Left cardiac atrium (tissue), 4 donors: ENCODE results near the gene CIDEA. TPM values are rescaled to one million over a fixed set of nuclear protein-coding genes. Genes with fewer than 3 reads are reported as not detected.
A peak's percentile ranks its signal among the peaks of the same experiment; 100 is the strongest.

Experiments
- ATAC-seq, 2 donors: fragments of 200-7000 bp; cut with Tn5 transposase; one replicate each; pipeline ENCODE4 v1.9.1; 2020; ENCODE audit warnings: mild to moderate bottlenecking in 2 of 2, moderate library complexity in 2 of 2
- DNase-seq: peaks from one replicate; pipeline ENCODE4 v3.0.0-alpha.2; 2020
- intact Hi-C, 2 donors: fragments of 100-400 bp; cut with DNase I; formaldehyde crosslinking; loops; one replicate each; pipeline versions ENCODE4 v1.14.1 to v1.15.1; 2022 to 2023
- total RNA-seq, 2 donors: library from RNA; stranded (reverse); fragmentation: NEBNext Ultra II Directional; extraction: Animal tissue kit (Norgen Biotek cat#: 25700); gene quantifications; one replicate each; pipeline ENCODE4 v1.2.1, GENCODE V29; 2021
- donor health status: DM: no; HTN: yes; CAD: no.
- donor health status: DM: no; HTN: yes; CAD: no; lungs with severe emphysema.
- donor health status: DM: yes; HTN: yes; CAD: no.
- donor health status: Dilated cardiomyopathy.

CIDEA gene
- total RNA-seq, 2 donors from 2014 or later, result 11.4 to 17.2 TPM

DNA sequence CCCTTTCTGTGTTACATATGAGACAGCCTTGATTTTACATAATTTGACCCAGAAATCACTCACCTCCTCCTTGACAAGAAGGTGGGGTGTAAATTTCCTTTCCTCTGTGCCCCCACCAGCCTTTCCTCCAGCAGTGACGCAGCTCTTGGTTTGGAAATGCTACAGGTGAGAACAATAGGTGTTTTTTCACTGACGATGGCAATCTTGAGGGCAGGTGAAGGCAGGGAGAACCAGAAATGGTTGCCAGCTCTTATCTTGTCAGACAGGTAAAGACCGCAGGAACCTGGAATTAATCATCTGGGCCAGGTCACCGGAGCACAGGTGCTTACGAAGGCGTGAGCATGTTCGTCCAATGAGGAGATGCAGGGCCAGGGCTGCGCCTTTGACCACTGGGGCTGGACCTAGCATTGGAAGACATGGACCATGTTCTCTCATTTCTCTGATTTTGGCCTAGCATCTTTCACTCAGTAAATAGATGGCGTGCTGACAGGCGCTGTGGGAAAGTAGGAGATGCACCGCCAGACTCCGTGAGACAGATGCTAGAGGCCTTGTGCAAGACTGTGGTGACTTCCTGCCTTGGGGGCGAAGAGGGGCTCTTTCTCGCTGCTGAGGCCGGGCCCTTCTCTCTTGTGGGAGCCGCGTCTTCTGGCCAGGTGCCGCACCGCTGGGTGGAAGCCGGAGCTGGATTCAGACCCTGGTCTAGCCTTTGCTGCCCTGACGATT is 4.0 kb downstream of the CIDEA start:
- DNase-seq, result no peak
- ATAC-seq, result no peak
- intact Hi-C loops, result no loop called here

DNA sequence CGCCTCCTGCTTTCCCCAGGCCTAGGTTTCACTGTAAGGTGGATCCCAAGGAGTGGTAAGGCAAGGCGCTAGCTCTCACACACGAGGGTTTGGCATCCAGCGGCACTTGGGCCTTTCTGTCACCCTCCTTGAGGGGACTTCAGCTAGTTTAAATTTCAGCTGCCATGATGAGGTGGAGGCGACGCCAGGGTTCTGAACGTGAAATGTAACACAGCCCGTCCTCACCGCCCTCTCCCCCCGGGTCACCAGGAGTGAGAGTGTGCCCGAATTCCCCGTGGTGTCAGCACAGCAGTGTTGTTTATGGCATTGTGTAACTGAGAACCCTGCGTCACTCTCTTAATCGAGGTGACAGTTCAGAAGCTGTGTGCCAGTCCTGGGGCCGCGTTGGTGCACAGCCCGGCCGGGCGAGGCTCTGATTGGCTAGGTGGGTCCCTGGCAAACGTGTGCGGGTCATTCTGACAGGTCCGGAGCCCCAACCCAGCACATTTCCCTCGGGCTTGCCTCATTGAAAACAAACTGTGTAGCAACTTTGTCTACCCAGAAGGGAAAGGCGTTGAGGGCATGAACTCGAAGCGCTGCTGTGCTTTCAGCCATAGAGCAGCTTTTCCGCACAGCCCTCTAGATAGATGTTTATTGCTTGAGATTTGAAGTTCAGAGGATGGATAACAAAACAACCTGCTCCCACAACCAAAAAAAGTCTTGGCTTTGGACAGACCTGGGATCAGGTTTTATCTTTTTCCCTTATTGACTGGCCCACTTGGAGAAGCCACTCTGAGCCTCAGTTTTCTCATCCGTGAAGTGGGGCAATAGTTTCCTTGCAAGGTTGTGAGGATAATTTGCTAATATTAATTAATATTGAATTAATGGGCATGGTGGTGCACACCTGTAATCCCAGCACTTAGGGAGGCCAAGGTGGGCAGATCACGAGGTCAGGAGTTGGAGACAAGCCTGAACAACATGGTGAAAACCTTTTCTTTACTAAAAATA is 4.9 kb downstream of the CIDEA start:
- no peak for DNase-seq
- ATAC-seq, result peak in 1 of 2 donors; percentile 78
- intact Hi-C loops, result no loop called here

DNA sequence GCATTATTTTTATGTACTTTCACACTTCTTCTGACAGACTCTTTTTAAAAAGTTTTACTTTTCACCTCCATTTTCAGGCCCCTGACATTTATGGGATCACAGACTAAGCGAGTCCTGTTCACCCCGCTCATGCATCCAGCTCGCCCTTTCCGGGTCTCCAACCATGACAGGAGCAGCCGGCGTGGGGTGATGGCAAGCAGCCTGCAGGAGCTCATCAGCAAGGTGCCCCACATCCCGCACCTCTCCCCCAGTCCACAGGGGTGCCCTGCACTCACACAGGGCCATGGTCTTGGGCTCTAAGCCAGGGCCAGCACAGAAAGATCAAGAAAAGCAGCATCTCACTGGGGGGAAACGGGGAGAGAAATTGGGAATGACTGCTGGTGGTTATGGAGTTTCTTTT is 8.6 kb downstream of the CIDEA start:
- intact Hi-C loops, result no loop called here
- ATAC-seq (no peak), DNase-seq (no peak)

DNA sequence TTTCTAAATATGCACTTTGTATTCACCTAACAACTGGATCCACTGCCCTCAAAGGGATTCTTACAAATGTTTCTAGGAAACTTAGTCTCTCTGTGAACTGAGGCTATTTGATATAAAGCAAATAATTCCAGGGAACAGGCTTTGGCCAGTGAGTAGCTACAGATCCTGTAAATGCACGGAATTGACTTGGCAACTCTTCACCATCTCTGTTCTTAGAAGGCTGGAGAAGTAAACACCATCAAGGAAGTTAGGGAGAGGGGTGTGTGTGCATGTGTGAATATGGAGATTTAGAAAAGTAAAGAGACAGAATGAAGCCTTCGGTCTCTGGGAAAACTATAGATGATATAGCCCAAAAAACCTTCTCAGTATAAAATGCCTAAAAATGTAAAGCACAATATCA is 10.7 kb downstream of the CIDEA start:
- intact Hi-C loops, result no loop called here
- no peak for DNase-seq
- ATAC-seq, result no peak

DNA sequence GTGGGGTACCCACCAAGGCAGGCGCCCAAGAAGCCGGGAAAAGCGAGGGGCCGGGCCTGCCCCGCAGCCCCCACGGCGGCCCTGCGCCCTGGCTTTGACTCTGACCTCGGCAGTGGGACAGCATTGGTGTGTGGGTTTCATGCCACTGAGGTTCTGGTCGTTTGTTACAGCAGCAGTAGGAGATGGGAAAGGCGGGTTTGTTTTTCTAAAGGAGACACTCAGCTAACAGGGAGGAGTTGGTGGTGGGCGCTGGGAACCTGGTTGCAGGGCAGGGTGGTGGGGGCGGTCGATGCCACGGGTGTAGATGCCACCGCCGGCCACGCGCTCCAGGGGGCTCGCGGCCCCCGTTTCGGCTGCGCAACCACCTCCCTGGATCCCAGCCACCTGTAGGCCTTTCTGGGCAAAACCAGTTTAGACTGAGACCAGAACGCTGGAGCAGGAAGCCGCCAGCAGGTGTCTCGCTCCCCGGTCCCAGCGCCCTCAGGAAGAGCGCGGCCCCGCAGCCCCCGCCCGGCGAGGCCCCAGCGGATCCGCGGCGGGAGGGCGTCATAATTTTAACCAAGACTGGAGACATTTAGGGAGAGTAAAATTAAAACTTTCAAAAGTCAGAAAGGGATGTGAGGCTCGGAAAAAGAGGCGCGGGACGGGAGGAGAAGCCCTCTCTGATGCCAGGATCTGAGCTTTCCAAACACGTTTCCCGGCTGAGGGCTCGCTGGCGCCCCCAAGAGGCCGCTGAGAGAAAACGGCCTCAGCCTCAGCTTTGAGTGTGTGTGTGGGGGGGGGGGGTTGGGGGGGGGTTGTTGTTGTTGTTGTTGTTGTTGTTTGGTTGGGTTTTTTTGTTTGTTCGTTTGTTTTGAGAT is 17.4 kb downstream of the CIDEA start:
- peak; percentile 91 to 93 for ATAC-seq
- peak; percentile 72 for DNase-seq
- intact Hi-C loops, result no loop called here

DNA sequence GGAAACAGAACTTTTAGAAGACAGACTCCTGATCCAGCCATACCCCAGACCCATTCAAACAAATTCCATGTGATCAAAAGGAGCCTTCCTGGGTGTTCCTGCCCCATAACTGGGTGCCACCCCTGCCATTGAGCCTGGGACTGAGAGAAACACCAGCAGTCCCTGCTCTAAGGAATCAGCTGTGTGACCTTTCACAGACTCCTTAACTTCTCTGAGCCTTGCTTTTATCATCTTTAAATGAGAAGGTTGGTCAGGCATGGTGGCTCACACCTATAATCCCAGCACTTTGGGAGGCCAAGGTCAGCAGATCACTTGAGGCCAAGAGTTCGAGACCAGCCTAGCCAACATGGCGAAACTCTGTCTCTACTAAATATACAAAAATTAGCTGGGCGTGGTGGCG is 20.6 kb downstream of the CIDEA start:
- ATAC-seq, result no peak
- DNase-seq, result no peak
- intact Hi-C loops, result no loop called here

DNA sequence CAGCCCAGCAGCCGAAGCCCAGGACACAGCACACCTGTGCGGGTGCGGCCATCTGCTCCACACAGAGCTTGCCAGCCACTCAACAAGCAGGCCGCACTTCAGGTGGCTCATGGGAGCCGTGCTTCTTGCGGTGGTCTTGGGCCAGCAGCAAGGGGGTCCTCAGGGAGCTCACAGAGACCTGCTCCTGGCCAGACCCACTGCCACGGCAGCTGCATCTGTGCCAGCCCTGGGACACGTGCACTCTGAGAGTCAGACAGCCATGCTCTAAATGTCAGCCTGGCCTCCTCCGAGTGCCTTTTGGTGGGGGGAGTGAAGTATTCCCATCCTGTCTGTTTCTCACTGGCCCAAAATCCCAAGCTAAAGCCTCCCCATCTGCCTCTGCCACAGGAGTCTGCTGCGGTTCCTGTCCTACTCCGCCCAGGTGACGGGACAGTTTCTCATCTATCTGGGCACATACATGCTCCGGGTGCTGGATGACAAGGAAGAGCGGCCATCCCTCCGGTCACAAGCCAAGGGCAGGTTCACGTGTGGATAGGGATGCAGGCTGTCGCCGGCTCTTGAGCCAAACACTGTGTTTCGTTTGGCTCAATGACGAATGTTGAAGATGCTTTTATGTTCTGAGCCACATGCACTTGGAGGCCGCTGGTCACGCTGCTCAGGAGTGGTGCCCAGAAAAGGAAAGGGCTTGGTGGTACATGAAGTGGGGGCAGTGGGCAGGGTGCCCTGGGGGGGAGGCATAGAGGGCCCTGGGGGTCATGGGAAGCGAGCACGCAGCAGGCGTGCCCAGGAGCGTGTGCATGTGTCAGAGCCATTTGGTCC is 22.8 kb downstream of the CIDEA start:
- intact Hi-C loops, result no loop called here
- DNase-seq, result no peak
- no peak for ATAC-seq

DNA sequence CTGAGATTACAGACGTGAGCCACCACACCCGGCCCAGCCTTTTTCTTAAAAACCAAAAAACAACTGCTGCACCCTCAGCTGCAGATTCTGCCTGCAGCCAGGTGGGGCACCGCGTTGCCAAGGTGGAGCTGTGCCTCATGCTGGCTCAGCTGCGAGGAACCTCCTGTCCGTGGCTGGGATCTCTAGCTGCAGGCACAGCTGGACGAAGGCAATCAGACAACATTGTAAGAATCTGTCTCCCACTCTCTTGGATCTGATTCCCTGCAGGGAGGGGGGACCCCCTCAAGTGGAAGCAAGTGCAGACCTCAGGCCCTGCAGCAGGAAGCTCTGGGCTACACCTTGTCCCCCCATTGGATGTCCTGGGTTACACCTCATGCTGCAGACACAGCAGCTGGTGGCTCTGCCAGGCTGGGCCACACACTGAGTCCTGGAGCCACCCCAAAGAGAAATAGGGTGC is 24.1 kb downstream of the CIDEA start:
- ATAC-seq, result peak; percentile 3 to 10
- no peak for DNase-seq
- intact Hi-C loops, result no loop called here

DNA sequence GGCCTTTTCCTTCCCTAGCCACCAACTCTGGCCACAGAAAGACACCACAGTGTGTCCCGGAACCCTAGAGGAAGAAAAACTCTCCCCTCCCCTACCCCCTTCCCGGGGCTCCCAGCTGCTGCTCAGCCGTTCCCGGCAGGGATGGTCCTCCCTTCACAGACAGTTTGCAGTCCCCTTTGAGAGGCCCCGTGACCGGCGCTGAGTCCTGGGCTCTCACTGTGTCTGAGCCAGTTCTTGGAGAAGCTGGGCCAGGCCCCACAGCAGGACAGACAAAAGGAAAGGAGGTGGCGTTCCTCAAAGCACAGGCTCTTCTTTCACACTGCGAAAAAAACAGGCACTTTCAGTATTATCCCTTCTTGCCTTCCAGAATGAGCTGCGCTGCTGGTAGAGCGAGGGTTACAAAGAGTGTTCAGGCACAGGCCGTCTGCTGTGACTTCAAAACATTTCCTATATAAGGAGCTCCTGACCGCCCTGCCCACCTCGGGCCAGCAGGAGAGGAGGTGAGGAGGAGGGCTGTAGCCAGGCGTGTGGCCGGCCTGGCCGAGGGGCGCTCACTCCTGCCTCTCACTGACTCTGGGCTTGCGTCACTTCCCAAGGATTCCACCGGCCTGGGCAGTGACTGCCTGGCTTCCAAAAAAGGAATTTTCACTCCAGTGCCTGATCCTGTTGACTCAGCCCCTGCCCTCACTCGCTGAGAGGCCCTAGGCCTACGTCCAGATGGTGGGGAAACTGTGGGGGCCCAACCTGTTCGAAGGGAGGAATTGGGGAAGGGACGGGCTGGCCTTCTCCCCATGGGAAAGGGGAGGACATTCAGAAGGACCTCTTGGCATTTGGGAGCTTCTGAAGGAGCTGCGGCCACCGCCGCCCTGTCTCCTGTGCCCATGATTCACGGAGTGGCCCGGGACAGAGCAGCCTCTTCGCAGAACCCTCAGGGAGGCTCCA is 24.9 kb downstream of the CIDEA start:
- intact Hi-C loops, result no loop called here
- DNase-seq (peak; percentile 91), ATAC-seq (peak; percentile 96)

DNA sequence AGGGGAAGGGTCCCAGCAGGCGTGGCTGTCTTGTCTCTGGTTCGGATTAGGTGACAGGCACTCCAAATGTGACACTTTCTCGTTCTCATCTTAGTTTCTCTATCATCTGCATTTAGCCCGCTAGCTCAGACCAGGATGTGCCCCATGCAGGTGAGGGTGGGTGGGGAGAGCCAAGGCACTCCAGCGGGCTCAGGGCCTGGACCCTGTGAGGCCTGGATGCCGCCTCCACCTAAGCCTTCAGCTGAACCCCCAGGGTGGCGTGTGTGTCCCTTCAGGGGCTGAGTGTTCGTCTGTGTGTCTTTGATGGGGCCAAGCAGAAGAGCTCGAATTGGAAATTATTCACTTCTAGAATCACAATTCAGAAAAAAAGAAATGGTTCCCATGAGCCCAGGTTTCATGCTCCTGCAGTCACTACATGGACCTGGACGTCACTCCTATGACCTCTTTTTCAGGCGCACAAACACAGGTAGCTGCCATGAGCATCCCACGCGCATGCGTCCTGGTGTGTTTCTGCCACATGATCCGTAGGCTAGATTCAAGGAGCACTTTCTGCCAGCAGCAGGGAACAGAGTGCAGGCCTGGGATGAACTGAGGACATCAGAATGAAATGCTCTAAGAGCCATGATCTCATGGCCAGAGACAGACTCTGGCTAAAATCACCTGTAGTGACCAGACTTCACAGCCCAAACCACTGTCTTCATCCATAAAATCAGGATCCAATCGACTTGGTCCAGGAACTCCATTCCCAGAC is 25.8 kb downstream of the CIDEA start:
- ATAC-seq (peak in 1 of 2 donors; percentile 12), DNase-seq (peak; percentile 51)
- intact Hi-C loops, result loop anchor here in 1 of 2 donors (10.0 kb wide), 1 partner anchor 95 kb away; the partner anchor contains the start of gene AFG3L2

DNA sequence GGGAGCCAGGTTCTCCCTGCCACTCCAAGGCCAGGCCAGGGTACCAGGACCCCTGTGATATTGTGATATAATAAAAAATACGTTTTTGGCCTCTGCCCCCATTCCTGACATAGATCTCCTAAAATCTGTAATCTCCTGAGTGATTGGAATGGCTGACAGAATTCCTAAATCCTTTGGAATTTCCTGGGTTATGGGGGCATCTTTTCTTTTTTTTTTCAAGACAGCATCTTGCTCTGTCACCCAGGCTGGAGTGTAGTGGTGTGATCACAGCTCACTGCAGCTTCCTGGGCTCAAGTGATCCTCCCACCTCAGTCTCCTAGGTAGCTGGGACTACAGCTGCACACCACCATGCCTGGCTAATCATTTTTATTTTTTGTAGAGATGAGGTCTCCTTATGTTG is 27.7 kb downstream of the CIDEA start:
- ATAC-seq (no peak), DNase-seq (no peak)
- intact Hi-C loops, result loop anchor here in 1 of 2 donors (10.0 kb wide), 1 partner anchor 93 kb away; the partner anchor contains the start of gene AFG3L2

DNA sequence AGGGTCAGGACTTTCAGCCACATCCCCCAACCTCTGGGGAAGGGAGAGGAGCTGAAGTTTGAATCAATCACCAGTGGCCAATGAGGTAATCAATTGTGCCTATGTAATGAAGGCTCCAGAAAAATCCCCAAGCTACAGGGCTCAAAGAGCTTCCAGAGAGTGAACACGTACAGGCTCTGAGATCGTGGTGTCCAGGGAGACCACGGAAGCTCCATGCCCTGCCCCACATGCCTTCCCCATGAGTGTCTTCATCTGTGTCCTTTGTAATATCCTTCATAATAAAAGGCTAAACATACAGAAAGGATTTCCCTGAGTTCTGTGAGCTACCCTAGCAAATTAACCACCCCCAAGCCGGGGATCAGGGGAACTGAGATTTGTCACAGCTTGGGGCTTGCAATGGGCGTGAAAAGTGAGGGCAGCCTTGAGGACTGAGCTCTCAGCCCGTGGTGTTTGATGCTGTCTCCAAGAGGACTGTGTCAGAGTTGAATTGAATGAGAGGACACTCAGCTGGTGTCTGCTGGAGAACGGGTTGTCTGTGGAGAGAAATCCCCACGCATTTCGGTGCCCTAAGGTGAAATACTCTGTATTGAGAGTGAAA is 28.4 kb downstream of the CIDEA start:
- ATAC-seq, result no peak
- intact Hi-C loops, result loop anchor here in 1 of 2 donors (10.0 kb wide), 1 partner anchor 92 kb away; the partner anchor contains the start of gene AFG3L2

DNA sequence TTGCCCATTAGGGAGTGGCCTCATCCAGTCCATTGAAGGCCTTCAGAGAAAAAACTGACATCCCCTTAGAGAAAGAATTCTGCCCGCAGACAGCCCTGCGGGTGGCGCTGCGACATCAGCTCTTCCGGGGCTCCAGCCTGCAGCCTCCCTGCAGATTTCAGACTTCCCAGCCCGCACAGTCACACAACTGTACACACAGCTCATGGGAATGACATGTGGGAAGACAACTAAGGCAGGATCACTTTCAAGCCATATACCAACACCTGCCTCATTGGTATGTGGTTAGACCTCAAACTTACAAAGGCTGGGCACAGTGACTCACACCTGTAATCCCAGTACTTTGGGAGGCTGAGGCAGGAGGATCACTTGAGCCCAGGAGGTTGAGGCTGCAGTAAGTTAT is 29.1 kb downstream of the CIDEA start:
- intact Hi-C loops, result loop anchor here in 1 of 2 donors (10.0 kb wide), 1 partner anchor 92 kb away; the partner anchor contains the start of gene AFG3L2
- DNase-seq, result no peak

More for the DNA sequence above, 28.4 kb downstream of the CIDEA start:
- DNase-seq, result no peak

DNA sequence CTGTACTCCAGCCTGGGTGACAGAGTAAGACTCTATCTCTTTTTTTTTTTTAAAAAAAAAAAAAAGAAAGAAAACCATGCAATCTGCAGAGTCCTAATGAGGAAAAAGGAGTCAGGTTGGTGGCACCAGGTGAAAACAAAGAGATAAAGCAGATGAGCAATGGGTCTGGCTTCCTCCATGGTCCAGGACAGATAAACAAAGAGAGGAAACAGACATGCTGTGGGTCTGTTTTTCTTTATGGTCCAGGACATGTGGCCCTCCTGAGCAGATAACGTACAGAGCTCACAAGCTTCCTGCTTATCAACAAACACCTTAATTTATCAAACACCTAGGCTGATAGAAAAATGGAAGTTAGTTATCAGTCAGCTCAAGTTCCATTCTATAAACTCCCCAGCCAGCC is 29.5 kb downstream of the CIDEA start:
- intact Hi-C loops, result loop anchor here in 1 of 2 donors (10.0 kb wide), 1 partner anchor 91 kb away; the partner anchor contains the start of gene AFG3L2
- ATAC-seq (no peak), DNase-seq (no peak)

More for the DNA sequence above, 29.1 kb downstream of the CIDEA start:
- no peak for ATAC-seq

DNA sequence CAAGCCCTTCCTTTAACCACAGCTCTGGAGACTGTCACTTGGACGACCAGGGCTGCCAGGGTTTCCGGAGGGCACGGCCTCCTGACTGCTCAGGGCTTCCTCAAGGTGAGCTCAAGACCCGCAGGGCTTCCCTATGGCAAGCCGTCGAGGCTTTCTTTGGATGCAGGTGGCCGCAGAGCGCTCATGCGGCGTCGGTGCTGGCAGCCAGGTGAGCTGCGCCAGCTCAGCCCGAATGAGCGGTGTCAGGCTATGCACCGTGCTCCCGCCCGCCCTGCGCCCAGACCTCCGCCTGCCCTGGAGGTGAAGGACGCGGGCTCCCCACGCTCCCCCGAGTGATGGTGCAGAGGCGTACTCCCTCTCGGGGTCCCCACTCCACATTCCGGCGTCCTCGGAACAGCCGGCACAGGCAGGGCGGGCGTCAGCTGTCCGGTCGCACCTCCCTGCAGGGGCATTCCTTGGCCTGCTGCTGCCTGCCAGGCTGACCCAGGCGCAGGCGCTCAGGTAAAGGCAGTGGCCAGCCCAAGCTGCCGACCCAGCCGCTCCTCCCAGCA is 33.0 kb downstream of the CIDEA start:
- DNase-seq (no peak), ATAC-seq (peak; percentile 38 to 59)
- intact Hi-C loops, result loop anchor here in 1 of 2 donors (10.0 kb wide), 1 partner anchor 88 kb away; the partner anchor contains the start of gene AFG3L2
